Ovary (tissue), 9 donors: ENCODE results near the gene SPRY1. TPM values are rescaled to one million over a fixed set of nuclear protein-coding genes. Genes with fewer than 3 reads are reported as not detected.

Experiments used
- DNase-seq, 5 donors: peaks; one replicate each; pipeline ENCODE4 v3.0.0-alpha.2; 2019 to 2020
- H3K27ac ChIP-seq, 2 donors: fragments of 200-600 bp; one replicate each; pipeline versions ENCODE4 v1.5.1 to v1.8.0; 2019 to 2022
- H3K27me3 ChIP-seq: fragments of 200-600 bp; one replicate; pipeline ENCODE4 v1.8.0; 2022
- H3K36me3 ChIP-seq: fragments of 200-600 bp; sonication (generic); one replicate; pipeline ENCODE4 v1.5.1; 2019
- H3K4me1 ChIP-seq: one replicate; pipeline ENCODE4 v1.8.1; 2013; ENCODE audit warnings: mild to moderate bottlenecking, moderate library complexity; ENCODE audit not compliant: insufficient read depth
- H3K4me3 ChIP-seq: fragments of 200-600 bp; sonication (generic); one replicate; pipeline ENCODE4 v1.5.1; 2017
- H3K9me3 ChIP-seq, 2 donors: fragments of 200-600 bp in 1 of 2; sonication (generic) in 1 of 2; one replicate each; pipeline versions ENCODE4 v1.5.1 to v1.8.1; 2013 to 2019; ENCODE audit warnings: mild to moderate bottlenecking in 1 of 2, moderate library complexity in 1 of 2
- EP300 ChIP-seq: sonication (generic); formaldehyde crosslinking; IDR thresholded peaks from one replicate; pipeline ENCODE4 v1.6.1; 2017; ENCODE audit warnings: antibody characterized with exemption
- POLR2A ChIP-seq: fragments of 450-650 bp; IDR thresholded peaks from one replicate; pipeline ENCODE4 v1.6.1; 2017; ENCODE audit warnings: antibody characterized with exemption, mild to moderate bottlenecking, moderate library complexity
- WGBS, 3 donors: extraction: QIAGEN DNeasy Blood & Tissue Kit in 1 of 3; methylation state at CpG; one replicate each; pipeline versions ENCODE4 v1.1.5 to v1.1.7; 2013 to 2017; 5-methylcytosine and 5-hydroxymethylcytosine counted together
- intact Hi-C, 4 donors: fragments of 100-400 bp; cut with DNase I; formaldehyde crosslinking; loops; one replicate each; pipeline versions ENCODE4 v1.11.0 to v1.15.1; 2022 to 2023
- polyA plus RNA-seq, 2 donors: library from polyadenylated mRNA; stranded (reverse); fragments of 200-250 nt in 1 of 2; fragments of 350-450 nt in 1 of 2; fragmentation: Illumina TruSeq in 1 of 2; extraction: RNeasy Lipid Tissue Mini Kit (QIAGEN cat#74804) in 1 of 2; gene quantifications; one replicate each; pipeline ENCODE4 v1.2.3, GENCODE V29; 2013 to 2014
- total RNA-seq, 7 donors: library from RNA; depleted of rRNA in 2 of 7; stranded (reverse); fragments of >200 nt in 2 of 7; fragmentation: NEBNext Ultra II Directional in 3 of 7; extraction: Animal tissue kit (Norgen Biotek cat#: 25700) in 3 of 7; gene quantifications; one replicate each; pipeline versions ENCODE4 v1.1.0 to v1.2.4, GENCODE V29; 2016 to 2023
- TF ChIP-seq, protein P1 (sequence below), 3 donors: fragments of 450-650 bp in 2 of 3; fragments of 200-600 bp in 1 of 3; IDR thresholded peaks; one replicate each; pipeline versions ENCODE4 v1.5.1 to v1.8.0; 2016 to 2022; ENCODE audit warnings: antibody characterized with exemption in 3 of 3, mild to moderate bottlenecking in 1 of 3
- donor health status: DM: no; HTN: no; CAD: no; lungs with moderate emphysema.
- donor health status: DM: no; HTN: no; CAD: no.
- donor health status: Bipolar disorder and iron deficiency.
- donor health status: DM: yes; HTN: yes; CAD: no.
- donor health status: DM: no; HTN: no; CAD: no.
- donor health status: DM: yes; HTN: yes; CAD: no.

SPRY1 gene
- total and polyA plus RNA-seq, 9 donors = 22.5 to 124 (median 43.5) TPM

DNA sequence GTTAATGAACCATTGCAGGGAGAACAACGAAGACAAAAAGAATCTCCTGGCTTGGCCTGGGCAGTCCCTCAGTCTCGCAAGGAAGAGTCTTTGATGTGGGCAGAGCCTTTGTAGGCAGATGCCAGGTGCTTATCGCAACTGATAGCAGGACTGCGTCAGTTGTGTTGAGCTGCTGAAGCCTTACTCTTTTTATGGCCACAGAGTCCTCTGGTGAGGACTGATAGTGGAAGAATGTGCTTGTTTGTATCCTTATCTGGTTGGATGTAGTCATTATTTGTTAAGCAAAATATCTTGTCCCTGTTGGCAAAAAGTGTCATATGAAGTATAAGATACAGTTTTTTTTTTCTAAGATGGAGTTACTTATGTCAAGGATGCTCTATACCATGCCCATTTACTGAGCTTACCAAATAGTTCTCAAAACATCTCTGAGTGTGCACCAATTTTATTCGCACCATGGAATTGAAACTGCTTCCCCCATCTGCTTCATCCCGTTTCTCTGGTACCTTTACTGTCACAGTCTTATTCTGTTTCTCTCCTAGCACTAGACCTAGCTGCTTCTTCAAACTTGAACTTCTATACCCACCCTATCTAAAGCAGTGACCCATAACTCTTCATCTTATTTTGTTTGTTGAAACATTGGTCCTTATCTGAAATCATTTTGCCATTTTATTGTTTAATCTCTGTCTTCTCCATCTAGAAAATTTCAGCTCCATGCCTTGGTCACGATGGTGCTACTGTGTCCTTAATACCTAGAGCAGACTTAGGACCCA is 47.0 kb upstream of the SPRY1 start:
- no peaks in the 10 kb centered on the region for H3K36me3 ChIP-seq
- WGBS, 3 donors = 44 to 60% (median 48%) methylated on average over 7 of the region's 7 CpGs
- no peak overlapping the region for H3K4me3 ChIP-seq
- no peak overlapping the region for H3K27ac ChIP-seq
- H3K4me1 ChIP-seq = peaks cover 1% of the 10 kb centered on the region
- H3K27me3 ChIP-seq = no peaks in the 10 kb centered on the region
- intact Hi-C loops = no loop called here
- TF ChIP-seq, protein P1, sequence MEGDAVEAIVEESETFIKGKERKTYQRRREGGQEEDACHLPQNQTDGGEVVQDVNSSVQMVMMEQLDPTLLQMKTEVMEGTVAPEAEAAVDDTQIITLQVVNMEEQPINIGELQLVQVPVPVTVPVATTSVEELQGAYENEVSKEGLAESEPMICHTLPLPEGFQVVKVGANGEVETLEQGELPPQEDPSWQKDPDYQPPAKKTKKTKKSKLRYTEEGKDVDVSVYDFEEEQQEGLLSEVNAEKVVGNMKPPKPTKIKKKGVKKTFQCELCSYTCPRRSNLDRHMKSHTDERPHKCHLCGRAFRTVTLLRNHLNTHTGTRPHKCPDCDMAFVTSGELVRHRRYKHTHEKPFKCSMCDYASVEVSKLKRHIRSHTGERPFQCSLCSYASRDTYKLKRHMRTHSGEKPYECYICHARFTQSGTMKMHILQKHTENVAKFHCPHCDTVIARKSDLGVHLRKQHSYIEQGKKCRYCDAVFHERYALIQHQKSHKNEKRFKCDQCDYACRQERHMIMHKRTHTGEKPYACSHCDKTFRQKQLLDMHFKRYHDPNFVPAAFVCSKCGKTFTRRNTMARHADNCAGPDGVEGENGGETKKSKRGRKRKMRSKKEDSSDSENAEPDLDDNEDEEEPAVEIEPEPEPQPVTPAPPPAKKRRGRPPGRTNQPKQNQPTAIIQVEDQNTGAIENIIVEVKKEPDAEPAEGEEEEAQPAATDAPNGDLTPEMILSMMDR (IDR thresholded peaks at IDR 0.05) = no peak
- no peak for TF ChIP-seq EP300
- TF ChIP-seq POLR2A = no peak
- no peaks in the 10 kb centered on the region for H3K9me3 ChIP-seq
- DNase-seq = no peak

DNA sequence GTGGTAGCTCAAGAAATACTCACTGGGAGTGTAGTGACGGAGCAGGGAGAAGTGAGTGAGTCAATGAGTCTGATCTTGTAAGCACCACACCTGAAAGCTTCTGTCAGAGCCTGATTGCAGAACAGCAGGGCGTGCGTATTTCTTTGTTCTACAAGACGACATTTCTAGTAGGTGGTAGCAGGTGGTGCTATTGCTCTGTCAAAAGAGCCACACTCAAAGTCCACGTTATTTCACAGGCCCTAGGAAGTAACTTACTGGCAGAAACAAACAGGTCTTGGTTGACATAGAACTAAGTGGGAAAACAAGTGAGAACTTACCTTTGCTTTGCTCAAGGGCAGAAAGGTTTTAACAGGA is 46.4 kb upstream of the SPRY1 start:
- Histone ChIP-seq H3K4me3 (no peak overlapping the region), H3K27me3 (no peaks in the 10 kb centered on the region), H3K36me3 (no peaks in the 10 kb centered on the region), H3K9me3 (no peaks in the 10 kb centered on the region), H3K27ac (no peak overlapping the region), H3K4me1 (peaks cover 1% of the 10 kb centered on the region)
- DNase-seq = no peak
- WGBS, 3 donors = 81 to 83% (median 81%) methylated on average over 5 of the region's 5 CpGs
- intact Hi-C loops = no loop called here
- no peak for TF ChIP-seq EP300
- no peak for TF ChIP-seq POLR2A
- TF ChIP-seq, protein P1 (IDR thresholded peaks at IDR 0.05) = no peak

DNA sequence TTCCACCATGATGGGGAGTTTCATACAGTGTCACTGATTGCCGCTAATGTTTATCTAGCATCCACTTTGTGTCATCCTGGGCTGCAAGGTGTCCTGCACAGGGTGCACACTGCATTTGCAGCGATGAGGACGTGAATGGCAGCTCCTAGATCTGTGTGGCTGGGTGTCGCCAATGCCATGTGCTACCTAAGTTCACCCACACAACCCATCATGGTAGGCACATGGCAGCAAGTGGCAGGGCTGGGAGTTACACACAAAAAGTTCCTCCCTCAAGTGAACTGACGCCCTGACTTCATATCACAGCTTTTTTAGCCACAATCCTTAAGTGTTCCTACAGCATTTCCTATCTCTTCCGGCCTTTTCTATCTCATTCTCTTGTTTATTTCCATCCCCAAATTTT is 45.9 kb upstream of the SPRY1 start:
- WGBS, 3 donors = 94 to 97% (median 96%) methylated on average over 6 of the region's 6 CpGs
- Histone ChIP-seq H3K36me3 (no peaks in the 10 kb centered on the region), H3K27me3 (no peaks in the 10 kb centered on the region), H3K27ac (no peak overlapping the region), H3K9me3 (no peaks in the 10 kb centered on the region), H3K4me3 (no peak overlapping the region), H3K4me1 (peaks cover 1% of the 10 kb centered on the region)
- no peak for DNase-seq
- no peak for TF ChIP-seq POLR2A
- TF ChIP-seq EP300 = no peak
- TF ChIP-seq, protein P1 (IDR thresholded peaks at IDR 0.05) = no peak
- intact Hi-C loops = no loop called here

DNA sequence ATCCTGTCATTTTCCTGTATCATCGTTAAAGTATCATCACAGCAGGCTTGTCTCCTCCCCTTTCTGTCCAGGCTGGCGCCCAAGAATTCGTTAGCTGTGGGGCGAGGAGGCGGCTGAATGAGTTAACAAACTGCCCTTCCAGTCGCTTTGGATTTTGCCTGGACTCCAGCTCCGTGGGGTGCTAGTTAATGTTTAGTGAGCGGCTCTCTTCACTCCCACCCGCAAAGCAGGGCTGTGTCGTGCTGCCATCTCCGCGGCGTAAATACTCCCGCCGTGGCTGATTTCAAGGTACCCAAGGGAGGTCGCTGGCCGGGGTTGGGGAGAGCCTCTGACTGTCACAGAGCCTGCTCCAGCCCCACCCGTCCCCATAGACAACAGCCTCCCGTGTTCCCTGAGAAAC is 44.9 kb upstream of the SPRY1 start:
- TF ChIP-seq, protein P1 (IDR thresholded peaks at IDR 0.05) = no peak
- TF ChIP-seq EP300 = no peak
- no peak for TF ChIP-seq POLR2A
- Histone ChIP-seq H3K4me3 (no peak overlapping the region), H3K27ac (no peak overlapping the region), H3K9me3 (no peaks in the 10 kb centered on the region), H3K4me1 (peaks cover 1% of the 10 kb centered on the region), H3K27me3 (no peaks in the 10 kb centered on the region), H3K36me3 (no peaks in the 10 kb centered on the region)
- intact Hi-C loops = no loop called here
- WGBS, 3 donors = 91 to 98% (median 92%) methylated on average over 19 of the region's 19 CpGs
- no peak for DNase-seq
